ENCODE data around the gene SLCO2B1. TPM values are rescaled to one million over a fixed set of nuclear protein-coding genes. Genes with fewer than 3 reads are reported as not detected.

Gene SLCO2B1
- total and polyA plus RNA-seq, 4 donors = 25.4 to 61.0 (median 45.5) TPM

DNA sequence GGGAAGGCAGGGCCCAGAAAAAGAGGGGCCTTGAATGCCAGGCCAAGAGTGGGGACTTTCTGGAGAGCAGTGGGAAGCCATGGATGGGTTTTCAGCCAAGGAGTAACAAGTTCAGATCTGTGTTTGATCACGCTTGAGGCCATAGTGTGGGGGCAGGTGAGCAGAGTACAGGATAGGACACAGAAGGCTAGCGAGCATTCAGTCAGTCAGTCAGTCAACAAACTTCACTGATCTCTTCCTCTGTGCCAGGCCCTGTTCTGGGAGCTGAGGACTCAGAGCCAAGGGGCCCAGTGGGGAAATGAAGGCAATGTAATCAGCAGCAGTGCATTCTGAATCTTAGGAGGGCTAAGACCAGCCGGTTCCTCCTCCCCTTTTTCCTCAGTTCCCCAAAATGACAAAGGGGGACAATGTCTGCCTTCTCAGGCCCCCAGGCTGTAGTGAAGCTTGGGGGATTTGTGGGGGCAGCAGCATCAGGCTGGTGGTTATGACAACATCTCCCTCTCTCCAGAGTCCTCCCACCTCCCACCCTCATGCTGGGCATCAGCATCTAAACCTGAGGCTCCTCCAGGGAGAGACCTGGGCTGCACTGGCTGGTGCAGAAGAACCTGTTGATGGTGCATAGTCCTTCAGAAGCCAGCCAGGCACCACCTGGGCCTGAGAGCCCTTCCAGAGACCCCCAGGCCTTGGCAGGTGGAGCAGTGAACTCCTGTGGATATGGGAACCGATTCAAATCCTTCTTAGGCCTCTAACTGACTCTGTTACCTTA lies 46.8 kb downstream of the SLCO2B1 start:
- no peak for DNase-seq (ENCODE audit: low read depth in 4 of 6, low spot score in 6 of 6)
- Histone ChIP-seq H3K9me3 (ENCODE audit: control insufficient read depth, insufficient read depth, low read length) (no peaks in the 10 kb centered on the region), H3K27me3 (ENCODE audit: control insufficient read depth, insufficient read depth, low read length) (no peaks in the 10 kb centered on the region), H3K36me3 (ENCODE audit: control insufficient read depth, insufficient read depth, low read length) (peaks cover 5% of the 10 kb centered on the region), H3K4me3 (ENCODE audit: low read depth, low read length) (no peak overlapping the region), H3K27ac (ENCODE audit: low read depth, low read length) (no peak overlapping the region), H3K4me1 (ENCODE audit: control insufficient read depth, insufficient read depth, low read length) (peaks cover 18% of the 10 kb centered on the region)
- 100% methylated on average over 1 of the region's 4 CpGs for WGBS (ENCODE audit: insufficient coverage)

DNA sequence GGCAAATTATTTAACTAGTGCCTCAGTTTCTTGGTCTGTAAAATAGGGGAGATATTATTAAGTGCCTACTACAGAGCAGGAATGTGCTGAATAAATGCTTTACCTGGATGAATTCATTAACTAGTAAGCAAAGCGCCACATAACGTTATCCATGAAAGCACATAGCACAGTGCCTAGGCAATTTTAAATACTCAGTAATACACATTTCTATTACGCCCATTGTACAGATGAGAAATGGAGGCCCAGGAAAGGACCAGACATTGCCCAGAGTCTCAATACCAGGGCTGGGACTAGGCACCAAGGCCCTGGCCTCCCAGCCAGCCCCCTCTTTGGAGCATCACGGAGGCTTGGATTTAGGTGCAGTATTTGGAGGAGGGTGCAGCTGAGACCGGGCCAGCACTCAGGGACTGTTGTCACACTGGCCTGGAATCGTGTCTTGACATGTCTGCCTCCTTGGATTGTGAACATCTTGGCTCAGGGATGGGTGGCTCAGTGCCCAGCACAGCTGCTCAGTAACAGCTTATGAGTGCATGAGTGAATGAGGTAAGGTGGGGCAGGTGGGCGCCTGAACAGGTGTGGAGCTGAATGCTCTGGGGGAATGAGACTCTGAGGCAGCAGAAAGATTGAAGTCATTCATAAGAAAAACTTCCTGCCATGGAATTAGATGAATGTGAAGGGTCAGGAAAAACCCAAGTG lies 47.5 kb downstream of the SLCO2B1 start:
- 77% methylated on average over 6 of the region's 7 CpGs for WGBS (ENCODE audit: insufficient coverage)
- H3K27ac ChIP-seq (ENCODE audit: low read depth, low read length) = no peak overlapping the region
- H3K36me3 ChIP-seq (ENCODE audit: control insufficient read depth, insufficient read depth, low read length) = peaks cover under 1% of the 10 kb centered on the region
- H3K27me3 ChIP-seq (ENCODE audit: control insufficient read depth, insufficient read depth, low read length) = no peaks in the 10 kb centered on the region
- no peak overlapping the region for H3K4me3 ChIP-seq (ENCODE audit: low read depth, low read length)
- no peaks in the 10 kb centered on the region for H3K9me3 ChIP-seq (ENCODE audit: control insufficient read depth, insufficient read depth, low read length)
- no peak for DNase-seq (ENCODE audit: low read depth in 4 of 6, low spot score in 6 of 6)
- peaks cover 18% of the 10 kb centered on the region for H3K4me1 ChIP-seq (ENCODE audit: control insufficient read depth, insufficient read depth, low read length)

DNA sequence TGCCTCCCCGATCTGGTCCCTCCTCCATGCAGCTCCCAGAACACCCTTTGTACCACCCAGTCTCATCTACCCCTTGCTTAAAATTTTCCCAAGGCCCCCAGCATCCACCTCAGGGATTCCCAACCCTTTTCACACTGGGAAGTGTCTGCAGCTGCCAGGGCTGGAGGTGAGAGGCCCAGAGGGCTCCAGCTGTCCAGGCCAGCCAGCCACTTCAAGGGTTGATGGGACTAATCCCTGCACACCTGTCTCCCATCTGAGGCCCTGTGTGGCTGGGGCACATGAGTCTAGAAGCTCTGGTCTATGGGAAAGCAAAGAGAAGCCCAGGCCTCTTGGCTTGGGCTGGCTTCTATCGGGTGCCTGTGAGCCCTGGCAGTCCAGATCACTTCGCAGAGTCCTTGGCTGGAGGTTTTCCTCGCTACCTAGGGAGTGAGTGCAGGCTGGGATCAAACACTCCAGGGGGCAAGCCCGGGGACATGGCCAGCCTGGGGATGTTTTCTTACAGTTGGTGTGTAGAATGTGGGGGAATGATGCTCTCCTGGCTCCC lies 48.6 kb downstream of the SLCO2B1 start:
- no peaks in the 10 kb centered on the region for H3K9me3 ChIP-seq (ENCODE audit: control insufficient read depth, insufficient read depth, low read length)
- no peaks in the 10 kb centered on the region for H3K36me3 ChIP-seq (ENCODE audit: control insufficient read depth, insufficient read depth, low read length)
- no peak for DNase-seq (ENCODE audit: low read depth in 4 of 6, low spot score in 6 of 6)
- peaks cover 18% of the 10 kb centered on the region for H3K4me1 ChIP-seq (ENCODE audit: control insufficient read depth, insufficient read depth, low read length)
- no peak overlapping the region for H3K27ac ChIP-seq (ENCODE audit: low read depth, low read length)
- WGBS (ENCODE audit: insufficient coverage) = 89% methylated on average over 3 of the region's 5 CpGs
- no peaks in the 10 kb centered on the region for H3K27me3 ChIP-seq (ENCODE audit: control insufficient read depth, insufficient read depth, low read length)
- no peak overlapping the region for H3K4me3 ChIP-seq (ENCODE audit: low read depth, low read length)

DNA sequence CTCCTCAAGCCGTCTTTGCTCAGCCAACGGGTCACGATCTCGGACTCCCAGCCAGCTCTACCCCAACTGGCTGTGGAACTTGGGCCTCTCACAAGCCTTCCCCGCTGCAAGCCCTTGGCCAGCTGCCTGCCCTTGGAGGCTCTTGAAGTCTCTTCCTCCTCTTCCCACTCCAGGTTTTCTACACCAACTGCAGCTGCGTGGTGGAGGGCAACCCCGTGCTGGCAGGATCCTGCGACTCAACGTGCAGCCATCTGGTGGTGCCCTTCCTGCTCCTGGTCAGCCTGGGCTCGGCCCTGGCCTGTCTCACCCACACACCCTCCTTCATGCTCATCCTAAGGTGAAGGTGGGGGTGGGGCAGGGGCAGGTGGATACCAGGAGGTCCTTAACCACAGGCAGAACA lies 49.1 kb downstream of the SLCO2B1 start:
- no peaks in the 10 kb centered on the region for H3K27me3 ChIP-seq (ENCODE audit: control insufficient read depth, insufficient read depth, low read length)
- H3K27ac ChIP-seq (ENCODE audit: low read depth, low read length) = no peak overlapping the region
- no peak overlapping the region for H3K4me3 ChIP-seq (ENCODE audit: low read depth, low read length)
- no peaks in the 10 kb centered on the region for H3K9me3 ChIP-seq (ENCODE audit: control insufficient read depth, insufficient read depth, low read length)
- DNase-seq (ENCODE audit: low read depth in 4 of 6, low spot score in 6 of 6) = no peak
- H3K4me1 ChIP-seq (ENCODE audit: control insufficient read depth, insufficient read depth, low read length) = peaks cover 15% of the 10 kb centered on the region
- 73% methylated on average over 7 of the region's 10 CpGs for WGBS (ENCODE audit: insufficient coverage)
- H3K36me3 ChIP-seq (ENCODE audit: control insufficient read depth, insufficient read depth, low read length) = no peaks in the 10 kb centered on the region

DNA sequence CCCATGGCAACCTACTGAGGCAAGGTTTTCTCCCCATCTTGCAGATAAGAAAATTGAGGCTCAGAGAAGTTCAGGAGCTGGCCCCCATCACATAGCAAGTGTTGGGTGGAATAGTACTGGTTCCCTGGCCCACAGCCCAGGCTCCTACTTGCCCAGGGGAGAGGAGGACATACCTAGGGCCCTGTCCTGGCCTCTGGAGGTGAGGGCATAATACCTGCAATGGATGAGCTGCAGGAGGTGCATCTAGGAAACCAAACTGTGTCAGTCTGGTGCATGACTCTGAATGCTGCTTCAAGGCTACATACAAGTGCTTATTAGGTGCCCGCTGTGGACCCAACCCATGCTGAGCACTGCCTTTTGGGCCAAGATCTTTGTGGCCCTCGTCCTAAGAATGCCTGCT lies 49.6 kb downstream of the SLCO2B1 start:
- WGBS (ENCODE audit: insufficient coverage) = 93% methylated on average over 1 of the region's 2 CpGs
- H3K27ac ChIP-seq (ENCODE audit: low read depth, low read length) = no peak overlapping the region
- no peaks in the 10 kb centered on the region for H3K36me3 ChIP-seq (ENCODE audit: control insufficient read depth, insufficient read depth, low read length)
- no peaks in the 10 kb centered on the region for H3K27me3 ChIP-seq (ENCODE audit: control insufficient read depth, insufficient read depth, low read length)
- H3K9me3 ChIP-seq (ENCODE audit: control insufficient read depth, insufficient read depth, low read length) = no peaks in the 10 kb centered on the region
- peaks cover 13% of the 10 kb centered on the region for H3K4me1 ChIP-seq (ENCODE audit: control insufficient read depth, insufficient read depth, low read length)
- no peak for DNase-seq (ENCODE audit: low read depth in 4 of 6, low spot score in 6 of 6)
- H3K4me3 ChIP-seq (ENCODE audit: low read depth, low read length) = no peak overlapping the region

DNA sequence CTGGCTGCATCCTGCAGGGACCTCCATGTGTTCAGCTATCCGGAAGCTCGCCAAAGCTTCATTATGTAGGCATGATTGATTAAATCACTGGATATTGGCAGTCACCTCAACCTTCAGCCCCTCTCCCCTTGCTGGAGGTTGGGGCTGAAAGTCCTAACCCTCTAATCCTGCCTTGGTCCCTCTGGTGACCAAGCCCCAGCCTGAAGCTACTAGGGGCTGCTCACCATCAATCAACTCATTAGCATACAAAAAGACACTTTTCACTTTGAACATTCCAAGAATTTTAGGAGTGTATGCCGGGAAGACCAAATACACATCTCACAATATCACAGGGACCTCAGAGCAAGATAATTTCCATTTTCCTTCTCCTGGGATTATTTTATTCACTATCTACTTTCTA lies 50.9 kb downstream of the SLCO2B1 start:
- WGBS (ENCODE audit: insufficient coverage) = no CpG with 5 or more reads among the region's 3 CpGs
- peaks cover 2% of the 10 kb centered on the region for H3K4me1 ChIP-seq (ENCODE audit: control insufficient read depth, insufficient read depth, low read length)
- no peaks in the 10 kb centered on the region for H3K9me3 ChIP-seq (ENCODE audit: control insufficient read depth, insufficient read depth, low read length)
- no peaks in the 10 kb centered on the region for H3K36me3 ChIP-seq (ENCODE audit: control insufficient read depth, insufficient read depth, low read length)
- no peak for DNase-seq (ENCODE audit: low read depth in 4 of 6, low spot score in 6 of 6)
- H3K27me3 ChIP-seq (ENCODE audit: control insufficient read depth, insufficient read depth, low read length) = no peaks in the 10 kb centered on the region
- no peak overlapping the region for H3K27ac ChIP-seq (ENCODE audit: low read depth, low read length)
- no peak overlapping the region for H3K4me3 ChIP-seq (ENCODE audit: low read depth, low read length)

DNA sequence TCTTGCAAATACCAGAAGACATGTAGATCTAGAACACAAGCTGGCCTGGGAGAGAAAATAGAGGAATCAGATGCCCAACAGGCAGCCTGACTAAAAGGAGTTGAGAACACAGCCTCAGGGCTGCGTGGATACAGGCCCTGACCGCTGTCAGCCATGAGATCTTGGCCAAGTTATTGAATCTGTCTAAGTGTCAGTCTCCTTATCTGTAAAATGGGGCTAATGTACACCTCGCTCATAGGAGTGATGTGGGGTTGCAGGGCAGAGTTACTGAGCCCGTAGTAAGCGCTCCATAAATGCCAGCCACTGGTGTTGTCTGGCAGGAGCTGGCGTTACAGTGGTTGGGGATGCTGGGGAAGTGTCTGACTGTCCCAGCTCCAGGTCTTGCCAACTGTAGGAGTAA lies 51.3 kb downstream of the SLCO2B1 start:
- DNase-seq (ENCODE audit: low read depth in 4 of 6, low spot score in 6 of 6) = no peak
- H3K4me1 ChIP-seq (ENCODE audit: control insufficient read depth, insufficient read depth, low read length) = peaks cover 2% of the 10 kb centered on the region
- WGBS (ENCODE audit: insufficient coverage) = 96% methylated on average over 6 of the region's 6 CpGs

DNA sequence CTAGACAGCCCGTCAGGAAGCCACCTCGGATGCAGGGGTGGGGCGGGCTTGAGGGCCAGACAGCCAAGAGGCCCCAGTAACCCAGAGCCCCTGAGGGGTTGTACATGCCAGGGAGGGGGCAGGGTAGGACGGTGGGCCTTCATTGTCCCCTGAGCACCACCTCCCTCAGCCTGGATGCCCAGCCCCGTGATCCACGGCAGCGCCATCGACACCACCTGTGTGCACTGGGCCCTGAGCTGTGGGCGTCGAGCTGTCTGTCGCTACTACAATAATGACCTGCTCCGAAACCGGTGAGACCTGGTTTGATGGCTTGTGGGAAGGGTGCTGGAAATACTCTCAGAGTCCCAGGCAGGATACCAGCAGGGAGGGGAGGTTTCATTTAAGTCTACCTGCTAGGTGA lies 52.2 kb downstream of the SLCO2B1 start:
- no peak for DNase-seq (ENCODE audit: low read depth in 4 of 6, low spot score in 6 of 6)
- WGBS (ENCODE audit: insufficient coverage) = 87% methylated on average over 13 of the region's 13 CpGs
- no peaks in the 10 kb centered on the region for H3K27me3 ChIP-seq (ENCODE audit: control insufficient read depth, insufficient read depth, low read length)
- no peak overlapping the region for H3K27ac ChIP-seq (ENCODE audit: low read depth, low read length)
- no peak overlapping the region for H3K4me3 ChIP-seq (ENCODE audit: low read depth, low read length)
- no peaks in the 10 kb centered on the region for H3K36me3 ChIP-seq (ENCODE audit: control insufficient read depth, insufficient read depth, low read length)
- H3K9me3 ChIP-seq (ENCODE audit: control insufficient read depth, insufficient read depth, low read length) = no peaks in the 10 kb centered on the region
- H3K4me1 ChIP-seq (ENCODE audit: control insufficient read depth, insufficient read depth, low read length) = peaks cover 2% of the 10 kb centered on the region

More for the DNA sequence above, 51.3 kb downstream of the SLCO2B1 start:
- Histone ChIP-seq H3K27ac (ENCODE audit: low read depth, low read length) (no peak overlapping the region), H3K27me3 (ENCODE audit: control insufficient read depth, insufficient read depth, low read length) (no peaks in the 10 kb centered on the region), H3K9me3 (ENCODE audit: control insufficient read depth, insufficient read depth, low read length) (no peaks in the 10 kb centered on the region), H3K4me3 (ENCODE audit: low read depth, low read length) (no peak overlapping the region), H3K36me3 (ENCODE audit: control insufficient read depth, insufficient read depth, low read length) (no peaks in the 10 kb centered on the region)

DNA sequence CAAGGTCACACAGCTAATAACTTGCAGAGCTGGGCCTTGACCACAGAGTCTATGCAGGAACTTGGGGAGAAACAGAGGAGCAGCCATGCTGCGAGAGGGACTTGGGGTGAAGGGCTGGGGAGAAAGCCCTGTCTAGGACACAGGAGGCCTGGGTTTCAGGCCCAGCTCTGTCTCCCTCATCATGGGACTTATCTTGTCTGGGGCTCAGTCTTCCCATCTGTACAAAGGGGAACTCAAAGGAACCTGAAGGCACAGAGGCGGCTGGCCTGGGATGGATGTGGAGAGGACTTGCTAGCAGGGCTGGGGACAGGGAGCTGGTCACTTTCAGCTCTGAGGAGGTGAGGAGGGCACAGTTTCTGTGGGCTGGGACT lies 52.7 kb downstream of the SLCO2B1 start:
- no peaks in the 10 kb centered on the region for H3K9me3 ChIP-seq (ENCODE audit: control insufficient read depth, insufficient read depth, low read length)
- WGBS (ENCODE audit: insufficient coverage) = 100% methylated on average over 2 of the region's 2 CpGs
- peaks cover 2% of the 10 kb centered on the region for H3K4me1 ChIP-seq (ENCODE audit: control insufficient read depth, insufficient read depth, low read length)
- no peaks in the 10 kb centered on the region for H3K36me3 ChIP-seq (ENCODE audit: control insufficient read depth, insufficient read depth, low read length)
- H3K27me3 ChIP-seq (ENCODE audit: control insufficient read depth, insufficient read depth, low read length) = no peaks in the 10 kb centered on the region
- H3K27ac ChIP-seq (ENCODE audit: low read depth, low read length) = no peak overlapping the region
- DNase-seq (ENCODE audit: low read depth in 4 of 6, low spot score in 6 of 6) = no peak
- H3K4me3 ChIP-seq (ENCODE audit: low read depth, low read length) = no peak overlapping the region
